Mucosa of gallbladder (tissue), 1 donor: ENCODE measurements around the gene BICRAL. TPM values are rescaled to one million over a fixed set of nuclear protein-coding genes. Genes with fewer than 3 reads are reported as not detected.
"Not testable (repeated sequence)": the region's sequence is repeated elsewhere in the genome, so short reads cannot be mapped to it uniquely, and the experiment has no call there.

Experiments
- DNase-seq: peaks from one replicate; pipeline ENCODE4 v3.0.0-alpha.2; 2020; ENCODE audit warnings: low spot score
- total RNA-seq: library from RNA; stranded (reverse); gene quantifications from one replicate; pipeline ENCODE4 v1.2.1, GENCODE V29; 2021
- donor health status: DM: no; HTN: no; CAD: no.

Gene BICRAL, protein sequence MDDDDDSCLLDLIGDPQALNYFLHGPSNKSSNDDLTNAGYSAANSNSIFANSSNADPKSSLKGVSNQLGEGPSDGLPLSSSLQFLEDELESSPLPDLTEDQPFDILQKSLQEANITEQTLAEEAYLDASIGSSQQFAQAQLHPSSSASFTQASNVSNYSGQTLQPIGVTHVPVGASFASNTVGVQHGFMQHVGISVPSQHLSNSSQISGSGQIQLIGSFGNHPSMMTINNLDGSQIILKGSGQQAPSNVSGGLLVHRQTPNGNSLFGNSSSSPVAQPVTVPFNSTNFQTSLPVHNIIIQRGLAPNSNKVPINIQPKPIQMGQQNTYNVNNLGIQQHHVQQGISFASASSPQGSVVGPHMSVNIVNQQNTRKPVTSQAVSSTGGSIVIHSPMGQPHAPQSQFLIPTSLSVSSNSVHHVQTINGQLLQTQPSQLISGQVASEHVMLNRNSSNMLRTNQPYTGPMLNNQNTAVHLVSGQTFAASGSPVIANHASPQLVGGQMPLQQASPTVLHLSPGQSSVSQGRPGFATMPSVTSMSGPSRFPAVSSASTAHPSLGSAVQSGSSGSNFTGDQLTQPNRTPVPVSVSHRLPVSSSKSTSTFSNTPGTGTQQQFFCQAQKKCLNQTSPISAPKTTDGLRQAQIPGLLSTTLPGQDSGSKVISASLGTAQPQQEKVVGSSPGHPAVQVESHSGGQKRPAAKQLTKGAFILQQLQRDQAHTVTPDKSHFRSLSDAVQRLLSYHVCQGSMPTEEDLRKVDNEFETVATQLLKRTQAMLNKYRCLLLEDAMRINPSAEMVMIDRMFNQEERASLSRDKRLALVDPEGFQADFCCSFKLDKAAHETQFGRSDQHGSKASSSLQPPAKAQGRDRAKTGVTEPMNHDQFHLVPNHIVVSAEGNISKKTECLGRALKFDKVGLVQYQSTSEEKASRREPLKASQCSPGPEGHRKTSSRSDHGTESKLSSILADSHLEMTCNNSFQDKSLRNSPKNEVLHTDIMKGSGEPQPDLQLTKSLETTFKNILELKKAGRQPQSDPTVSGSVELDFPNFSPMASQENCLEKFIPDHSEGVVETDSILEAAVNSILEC
- 18.1 TPM for total RNA-seq

DNA sequence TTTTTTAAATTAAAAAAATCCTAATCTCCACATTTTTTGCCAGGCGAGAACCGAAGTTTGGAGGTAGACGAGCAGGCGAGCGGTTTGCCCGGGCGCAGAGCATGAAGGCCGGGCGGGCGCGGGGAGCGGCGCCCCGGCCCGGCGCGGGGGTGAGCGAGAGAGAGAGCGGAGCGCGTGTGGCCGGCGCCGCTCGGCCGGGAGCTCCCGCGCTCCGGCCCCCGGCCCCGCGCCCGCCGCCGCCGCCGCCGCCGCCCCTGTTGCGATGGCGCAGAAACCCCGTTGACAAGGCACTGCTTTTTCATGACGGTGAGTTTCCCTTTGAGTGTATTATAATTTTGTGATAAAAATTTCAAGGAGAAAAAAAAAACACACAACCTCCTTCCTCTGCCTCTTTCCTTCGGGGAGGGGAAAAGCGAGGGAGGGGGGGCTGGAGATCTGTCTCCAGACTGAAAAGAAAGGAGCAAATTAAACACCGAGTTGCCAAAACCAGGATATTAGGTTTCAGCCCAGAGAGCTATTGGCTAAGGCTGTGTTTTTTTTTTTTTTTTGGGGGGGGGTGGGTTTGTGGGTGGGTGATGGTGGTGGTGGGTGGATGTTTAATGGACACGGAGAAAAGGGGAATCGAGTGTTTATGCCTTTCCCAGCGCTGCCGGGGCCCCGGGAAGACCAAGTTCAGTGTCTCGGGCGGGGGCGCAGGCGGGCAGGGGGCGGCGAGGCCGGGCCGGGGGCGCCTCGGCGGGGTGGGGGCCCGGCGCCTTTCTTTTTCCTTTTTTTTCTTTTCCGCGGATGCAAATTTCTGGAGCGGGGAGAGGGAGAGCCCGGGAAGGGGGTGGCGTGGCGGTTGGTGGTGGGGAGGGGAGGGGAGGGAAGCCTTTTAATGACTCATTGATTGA lies at the start of gene BICRAL:
Gene BICRAL (plus strand): TSS at position 257 of the 893 bp plus-strand sequence. CDS start 39,971 bp downstream, outside the sequence.
- DNase-seq: peak; percentile 37

DNA sequence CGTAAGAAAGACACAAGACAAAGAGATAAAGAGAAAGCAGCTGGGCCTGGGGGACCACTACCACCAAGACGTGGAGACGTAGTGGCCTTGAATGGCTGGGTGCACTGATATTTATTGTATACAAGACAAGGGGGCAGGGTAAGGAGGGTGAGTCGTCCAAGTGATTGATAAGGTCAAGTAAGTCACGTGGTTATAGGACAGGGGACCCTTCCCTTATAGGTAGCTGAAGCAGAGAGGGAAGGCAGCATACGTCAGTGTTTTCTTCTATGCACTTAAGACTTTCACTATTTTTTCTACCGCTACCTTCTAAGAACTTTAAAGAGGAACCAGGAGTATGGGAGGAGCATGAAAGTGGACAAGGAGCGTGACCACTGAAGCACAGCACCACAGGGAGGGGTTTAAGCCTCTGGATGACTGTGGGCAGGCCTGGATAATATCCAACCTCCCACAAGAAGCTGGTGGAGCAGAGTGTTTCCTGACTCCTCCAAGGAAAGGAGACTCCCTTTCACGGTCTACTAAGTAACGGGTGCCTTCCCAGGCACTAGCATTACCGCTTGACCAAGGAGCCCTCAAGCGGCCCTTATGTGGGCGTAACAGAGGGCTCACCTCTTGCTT lies 47.9 kb upstream of the BICRAL start:
- not testable (repeated sequence) for DNase-seq

DNA sequence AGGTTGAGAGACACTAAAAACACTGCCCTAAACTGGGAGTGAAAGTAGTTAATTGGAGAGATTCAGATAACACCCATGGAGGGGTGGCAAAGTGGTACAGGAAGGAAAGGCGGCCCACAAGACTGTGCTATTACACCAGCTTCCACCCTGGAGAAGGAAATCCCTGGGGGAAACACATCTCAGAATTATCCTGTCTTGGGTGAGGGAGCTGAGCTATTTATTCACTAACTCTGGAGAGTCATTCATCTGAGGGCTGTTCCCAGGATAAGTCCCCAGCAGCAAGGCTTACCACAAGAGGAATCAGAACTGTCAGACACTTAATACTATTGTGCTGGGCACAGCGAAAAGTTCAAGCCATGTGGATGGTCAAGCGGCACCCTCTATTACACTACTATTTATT lies 45.9 kb upstream of the BICRAL start:
- no peak for DNase-seq

DNA sequence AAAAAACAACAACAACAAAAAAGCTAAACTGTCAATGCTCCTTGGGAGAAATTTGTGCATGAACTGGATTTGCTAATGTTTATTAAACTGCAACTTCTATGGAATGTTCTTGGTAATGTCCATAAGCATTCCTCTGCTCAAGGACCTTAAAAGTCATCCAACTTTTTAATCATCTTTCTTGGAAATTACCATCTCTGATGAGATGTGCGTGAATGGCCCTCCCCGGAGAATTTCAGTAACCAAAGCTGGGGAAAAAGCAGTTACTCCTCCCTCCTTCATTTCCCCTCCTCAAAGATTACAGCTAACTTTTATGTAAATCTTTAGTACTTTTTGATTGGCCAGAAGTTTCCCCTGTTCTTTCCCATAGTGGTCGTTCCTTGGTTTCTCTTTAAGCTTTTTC lies 41.1 kb upstream of the BICRAL start:
- no peak for DNase-seq

DNA sequence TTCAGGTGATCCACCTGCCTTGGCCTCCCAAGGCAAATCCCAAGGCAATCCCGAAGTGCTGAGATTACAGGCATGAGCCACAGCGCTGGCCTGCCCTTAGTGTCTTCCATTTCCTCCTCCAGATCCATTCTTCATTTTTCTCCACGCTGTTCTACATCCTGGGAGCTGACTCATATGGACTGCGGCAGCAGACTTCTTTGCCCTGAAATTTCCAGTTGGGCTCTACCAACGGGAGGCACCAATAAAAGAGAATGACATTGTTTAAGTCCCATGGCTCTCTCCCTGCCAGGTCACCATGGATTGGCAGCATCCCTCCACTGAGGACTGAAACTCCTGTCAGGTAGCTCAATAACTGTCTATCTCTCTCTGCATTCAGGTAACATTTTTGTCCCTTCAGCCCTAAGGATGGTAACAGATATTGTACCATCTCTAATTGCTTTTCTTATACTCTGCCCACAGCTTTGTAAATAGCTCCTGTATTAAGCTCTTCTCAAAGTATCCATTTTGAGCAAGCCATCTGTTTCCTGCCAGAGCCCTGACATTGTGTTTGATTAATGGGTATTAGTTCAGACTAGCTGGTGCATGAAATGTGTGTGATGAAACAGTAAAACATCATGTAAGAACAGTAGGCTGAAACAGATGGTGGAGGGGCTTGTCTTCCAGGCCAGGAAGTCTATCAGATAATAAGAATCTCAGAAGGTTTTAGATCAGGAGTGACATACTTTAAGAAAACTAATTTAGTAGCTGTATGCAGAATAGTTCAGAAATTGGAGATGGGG lies 39.5 kb upstream of the BICRAL start:
- no peak for DNase-seq

DNA sequence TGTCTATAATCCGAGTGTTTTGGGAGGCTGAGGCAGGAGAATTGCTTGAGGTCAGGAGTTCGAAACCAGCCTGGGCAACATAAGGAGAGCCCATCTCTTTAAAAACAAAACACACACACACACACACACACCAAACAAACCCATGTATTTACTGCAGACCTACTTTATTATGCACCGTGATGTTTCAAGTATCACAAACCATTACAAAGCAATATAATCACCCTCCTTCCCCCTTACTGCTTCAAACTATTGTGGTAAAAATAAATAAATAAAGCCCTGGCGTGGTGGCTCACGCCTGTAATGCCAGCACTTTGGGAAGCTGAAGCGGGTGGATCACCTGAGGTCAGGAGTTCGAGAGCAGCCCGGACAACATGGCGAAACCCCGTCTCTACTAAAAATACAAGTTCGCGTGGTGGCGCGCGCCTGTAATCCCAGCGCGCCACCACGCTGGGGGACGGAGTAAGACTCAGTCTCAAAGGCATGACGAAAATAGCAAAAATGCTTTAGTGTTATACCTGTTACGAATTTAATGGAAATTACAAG lies 37.4 kb upstream of the BICRAL start:
- no peak for DNase-seq

DNA sequence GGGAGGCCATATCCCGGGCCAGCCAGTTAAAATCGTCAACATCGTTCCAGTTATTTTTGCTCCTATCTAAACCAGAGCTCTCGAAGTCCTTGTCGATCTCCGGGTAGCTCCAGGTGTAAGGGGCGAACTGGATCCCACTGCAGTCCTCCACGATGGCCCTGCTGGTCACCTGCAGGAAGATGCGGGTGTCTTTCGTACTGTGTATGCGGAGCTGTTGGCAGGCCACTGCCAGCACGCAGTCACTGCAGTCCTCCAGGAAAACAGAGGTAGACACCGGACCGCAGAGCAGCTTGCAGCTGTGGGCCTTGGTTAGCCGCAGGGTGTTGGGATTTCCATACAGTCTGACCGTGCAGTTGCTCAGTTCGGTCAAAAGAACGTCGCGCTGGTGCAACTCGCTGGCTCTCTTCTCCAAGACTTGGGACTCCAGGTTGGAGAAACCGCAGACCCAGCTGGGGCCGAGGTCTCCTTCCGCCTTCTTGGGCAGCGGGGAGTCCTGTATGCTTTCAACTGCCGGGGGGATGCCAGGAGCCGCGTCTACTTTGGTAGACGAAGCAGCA lies 36.7 kb upstream of the BICRAL start:
- no peak for DNase-seq

DNA sequence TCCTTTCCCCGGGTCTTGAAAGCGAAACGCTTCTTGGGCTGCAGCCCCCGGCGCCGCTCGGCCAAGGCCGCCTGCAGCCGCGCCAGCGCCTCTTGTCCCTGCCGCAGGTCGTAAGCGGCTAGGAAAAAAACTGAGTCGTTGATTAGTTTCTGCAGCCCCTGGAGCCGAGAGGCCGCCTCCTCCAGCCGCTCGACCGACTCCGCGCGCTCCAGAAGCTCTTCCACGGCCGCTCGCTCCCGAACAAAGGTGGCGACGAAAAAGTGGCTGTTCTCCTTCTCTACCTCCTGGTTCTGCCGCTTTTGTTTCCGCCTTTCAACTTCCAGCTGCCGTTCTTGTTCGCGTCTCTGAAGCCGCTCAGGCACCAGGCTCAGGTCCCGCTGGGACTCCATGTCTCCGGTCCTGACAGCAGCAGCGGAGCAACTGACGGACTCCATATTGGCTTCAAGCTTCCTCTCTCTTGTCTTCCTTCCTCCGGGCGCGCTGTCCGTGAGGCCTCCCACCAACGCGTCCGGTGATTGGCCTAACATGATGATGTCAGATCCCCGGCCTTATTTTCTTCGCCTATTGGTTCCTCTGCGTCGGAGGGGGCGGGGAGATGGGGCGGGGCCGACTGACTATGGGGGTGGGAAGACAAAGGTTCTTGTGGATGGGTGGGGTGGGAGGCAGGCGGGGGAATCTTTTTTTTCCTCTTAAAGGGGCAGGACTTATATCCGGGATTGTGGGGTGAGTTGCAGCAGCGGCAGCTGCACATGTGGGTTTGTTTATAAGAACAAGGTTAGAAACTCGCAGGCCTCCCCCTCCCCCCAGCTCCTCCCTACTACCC lies 36.0 kb upstream of the BICRAL start, which contains the start of gene TBCC:
Gene TBCC (minus strand): TSS at position 464 of the 823 bp plus-strand sequence. CDS start 30 bp downstream, at position 434.
- DNase-seq: peak; percentile 97

DNA sequence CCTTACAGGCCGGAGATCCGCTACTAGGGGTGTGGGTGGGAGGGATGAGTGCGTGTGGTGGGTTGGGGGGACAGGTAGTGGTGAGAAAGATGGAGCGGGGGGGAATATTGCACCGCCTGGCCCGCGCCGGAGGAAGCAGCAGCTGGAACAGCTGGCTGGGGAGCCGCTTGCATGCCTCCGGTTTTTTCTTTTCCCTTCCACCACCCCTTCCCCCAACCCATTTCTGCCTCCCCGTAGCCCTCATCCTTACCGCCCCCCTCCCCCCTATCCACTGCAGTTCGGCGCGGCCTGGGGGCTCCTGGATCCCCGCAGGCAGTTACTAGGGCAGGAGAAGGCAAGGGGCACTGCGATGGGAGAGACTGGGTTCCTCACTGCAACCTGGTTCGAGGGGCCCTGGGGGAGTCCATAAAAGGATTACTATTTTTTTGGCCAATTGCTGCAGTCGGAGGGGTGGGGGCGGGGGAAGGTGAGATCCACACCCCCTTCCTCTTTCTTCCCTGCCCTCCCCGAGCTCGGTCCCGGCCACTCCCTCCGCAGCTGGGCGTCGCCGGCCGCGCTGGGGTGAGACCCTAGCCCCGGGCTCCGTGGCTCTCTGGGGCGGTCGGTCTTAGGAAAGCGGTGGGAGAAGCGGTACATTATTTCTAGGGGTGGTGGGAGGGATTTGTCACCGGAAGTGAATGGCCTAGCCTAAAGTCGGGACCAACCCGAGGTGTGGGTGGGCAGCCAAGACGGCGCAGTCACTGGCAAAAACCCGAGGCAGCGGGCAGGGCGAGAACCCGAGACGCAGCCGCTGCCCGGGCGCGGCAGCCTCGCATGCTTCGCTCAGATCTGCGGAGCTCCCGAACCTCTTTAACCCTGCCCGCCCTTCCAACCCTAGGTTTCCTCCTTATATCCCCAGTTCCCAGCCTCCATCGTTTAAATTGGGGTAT lies 35.1 kb upstream of the BICRAL start:
- peak; percentile 72 for DNase-seq

DNA sequence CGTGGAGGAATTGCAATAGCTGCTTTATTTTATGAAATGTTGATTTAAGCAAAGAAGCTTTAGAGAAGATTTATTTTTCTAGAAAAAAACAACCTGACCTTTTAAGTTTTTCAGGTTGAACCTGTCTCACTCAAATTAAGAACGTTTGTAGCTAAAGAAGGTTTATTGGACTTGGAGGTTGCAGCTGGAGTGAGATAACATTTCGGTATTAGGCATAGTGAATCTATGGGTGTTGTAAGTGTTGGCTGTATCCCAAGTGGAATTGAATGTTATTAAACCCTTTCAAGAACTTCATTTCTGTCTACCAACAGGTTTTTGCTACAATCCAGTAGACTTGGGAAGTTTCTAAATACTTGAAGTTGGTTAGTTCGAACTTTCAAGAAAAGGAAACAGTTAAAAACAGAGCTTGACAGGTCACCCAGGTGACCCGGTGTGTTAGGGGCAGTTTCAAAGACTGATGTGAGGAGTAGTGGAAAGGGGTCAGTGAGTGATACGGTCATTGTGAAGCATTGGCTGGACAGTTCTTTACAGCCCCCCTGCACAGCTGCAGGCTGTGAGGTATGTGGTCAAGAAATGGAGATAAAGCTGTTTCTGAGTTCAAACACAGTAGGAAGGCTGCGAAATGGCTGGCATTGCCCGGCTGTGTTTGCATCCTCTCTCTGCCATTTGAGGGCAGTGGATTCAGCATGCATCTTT lies 33.5 kb upstream of the BICRAL start:
- no peak for DNase-seq

DNA sequence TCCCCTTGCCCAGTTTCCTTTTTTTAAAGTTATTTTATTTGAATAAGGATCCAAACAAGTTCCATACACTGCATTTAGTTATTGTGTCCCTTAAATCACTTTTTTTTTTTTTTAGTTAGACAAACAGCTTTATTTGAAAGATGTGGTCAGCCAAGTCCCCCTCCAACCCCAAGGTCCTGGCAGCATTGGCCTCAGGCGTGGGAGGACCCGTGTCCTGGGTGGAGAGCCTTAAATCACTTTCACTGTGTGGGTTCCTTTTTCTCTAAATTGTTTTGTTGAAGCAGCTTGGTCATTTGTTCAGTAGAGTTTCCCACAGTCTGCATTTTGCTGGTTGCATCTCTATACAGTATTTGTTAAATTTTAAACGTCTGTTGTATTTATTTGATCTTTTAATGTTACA lies 30.8 kb upstream of the BICRAL start:
- DNase-seq: no peak

DNA sequence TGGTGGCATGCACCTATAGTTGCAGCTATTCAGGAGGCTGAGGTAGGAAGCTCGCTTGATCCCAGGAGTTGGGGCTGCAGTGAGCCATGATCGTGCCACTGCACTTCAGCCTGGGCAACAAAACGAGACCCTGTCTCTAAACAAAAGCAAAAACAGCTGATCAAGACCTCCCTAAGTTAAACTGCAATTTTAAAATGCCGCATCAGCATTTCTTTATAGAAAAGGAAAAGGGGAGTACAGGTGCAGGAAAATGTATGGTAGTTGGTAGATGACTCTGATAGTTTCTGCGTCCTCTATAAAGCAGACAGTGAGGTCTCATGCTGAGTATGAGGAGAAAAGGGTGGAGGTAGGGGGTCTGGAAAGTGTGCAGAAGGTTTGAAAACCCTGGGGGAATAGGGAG lies 27.1 kb upstream of the BICRAL start:
- no peak for DNase-seq

DNA sequence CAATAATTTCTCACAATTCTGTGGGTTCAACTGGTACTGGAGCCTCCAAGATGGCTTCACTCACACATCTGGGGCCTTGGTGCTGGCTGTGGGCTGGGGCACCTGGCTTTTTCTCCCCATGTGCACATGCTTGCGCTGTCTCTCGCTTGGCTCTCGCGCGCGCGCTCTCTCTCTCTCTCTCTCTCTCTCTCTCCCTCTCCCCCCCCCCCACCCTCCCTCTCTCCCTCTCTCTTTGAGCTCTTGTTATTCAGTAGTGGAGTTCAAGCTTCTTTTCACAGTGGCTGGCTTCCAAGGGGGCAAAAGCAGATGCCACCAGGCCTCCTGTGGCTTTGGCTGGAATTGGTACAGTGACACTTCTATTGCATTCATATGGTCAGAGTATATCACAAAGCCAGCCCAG lies 25.1 kb upstream of the BICRAL start:
- no peak for DNase-seq

DNA sequence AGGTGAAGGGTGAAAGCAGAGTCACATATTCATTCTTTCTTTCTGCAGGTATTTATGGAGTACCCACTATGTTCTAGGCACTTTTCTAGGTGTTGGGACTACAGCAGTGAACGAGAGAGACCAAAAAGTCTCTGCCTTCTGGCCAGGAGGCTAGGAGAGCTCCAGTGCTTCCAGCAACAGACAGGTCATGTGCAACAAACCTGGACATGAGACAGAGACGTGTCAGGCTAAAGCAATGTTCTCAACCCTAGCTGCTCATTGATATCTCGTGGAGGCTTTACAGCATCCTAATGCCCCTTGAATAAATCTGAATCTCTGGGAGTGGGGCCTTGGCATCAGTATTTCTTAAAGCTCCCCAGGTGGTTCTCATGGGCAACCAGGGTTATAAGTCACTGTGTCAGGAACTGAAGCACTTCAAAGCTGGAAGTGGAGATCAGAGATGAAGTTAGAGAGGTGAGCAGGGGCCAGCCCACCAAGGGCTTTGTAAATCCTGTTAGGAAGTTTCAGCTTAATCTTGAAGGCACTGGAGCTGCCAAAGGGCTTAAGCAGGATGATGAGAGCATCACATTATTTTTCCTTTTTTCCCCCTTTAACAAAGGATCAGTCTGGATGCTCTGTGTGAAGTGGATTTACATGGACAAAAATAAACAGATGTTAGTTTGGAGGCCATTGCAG lies 23.0 kb upstream of the BICRAL start:
- no peak for DNase-seq

DNA sequence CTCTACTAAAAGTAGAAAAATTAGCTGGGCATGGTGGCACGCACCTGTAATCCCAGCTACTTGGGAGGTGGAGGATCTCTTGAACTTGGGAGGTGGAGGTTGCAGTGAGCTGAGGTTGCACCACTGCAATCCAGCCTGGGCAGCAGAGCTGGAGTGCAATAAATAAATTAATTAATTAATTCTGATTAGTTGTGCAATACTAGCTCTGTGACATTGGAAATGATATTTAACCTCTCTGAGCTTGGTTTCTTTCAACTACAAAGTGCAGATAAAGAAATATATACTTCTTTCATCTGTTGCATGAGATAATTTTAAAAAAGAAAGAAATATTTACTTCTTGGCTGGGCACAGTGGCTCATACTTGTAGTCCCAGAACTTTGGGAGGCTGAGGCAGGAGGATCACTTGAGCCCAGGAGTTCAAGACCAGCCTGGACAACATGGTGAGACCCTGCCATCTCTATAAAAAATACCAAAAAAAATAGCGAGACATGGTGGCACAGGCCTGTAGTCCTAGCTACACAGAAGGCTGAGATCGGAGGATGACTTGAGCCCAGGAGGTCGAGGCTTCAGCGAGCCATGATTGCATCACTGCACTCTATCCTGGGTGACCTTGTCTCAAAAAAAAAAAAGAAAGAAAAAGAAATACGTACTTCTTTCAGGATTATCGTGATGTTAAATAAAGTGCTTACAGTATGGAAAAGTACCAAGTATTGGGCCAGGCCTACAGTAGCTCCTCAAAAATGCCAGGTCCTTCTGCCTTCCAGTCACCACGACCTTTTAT lies 20.4 kb upstream of the BICRAL start:
- no peak for DNase-seq
